ENCODE data around the gene CDKN2AIP.

Gene CDKN2AIP

GRCh38 chr4:183444214-183445096, at the start of gene CDKN2AIP:
TSS of gene CDKN2AIP (plus strand) at chr4:183444636. CDS start at chr4:183444798, 162 bp downstream.
- no peak for TF ChIP-seq CTCF (IDR thresholded peaks at IDR 0.05; ENCODE audit: low read depth, low read length)
- peak within 1 kb of the TSS; percentile 89 for H3K4me3 ChIP-seq (ENCODE audit: low read depth, low read length)

GRCh38 chr4:183395395-183395794, 49.0 kb upstream of the CDKN2AIP start:
- TF ChIP-seq CTCF (IDR thresholded peaks at IDR 0.05; ENCODE audit: low read depth, low read length): no peak
- H3K4me3 ChIP-seq (ENCODE audit: low read depth, low read length): no peak overlapping the region

- H3K4me3 ChIP-seq (ENCODE audit: low read depth, low read length): no peak overlapping the region
Observed at GRCh38 chr4:183396227-183396637, 48.2 kb upstream of the CDKN2AIP start.

GRCh38 chr4:183397741-183398297, 46.6 kb upstream of the CDKN2AIP start:
- H3K4me3 ChIP-seq (ENCODE audit: low read depth, low read length): peak overlapping the region; percentile 54
- no peak for TF ChIP-seq CTCF (IDR thresholded peaks at IDR 0.05; ENCODE audit: low read depth, low read length)

More at GRCh38 chr4:183396227-183396637, 48.2 kb upstream of the CDKN2AIP start:
- TF ChIP-seq CTCF (IDR thresholded peaks at IDR 0.05; ENCODE audit: low read depth, low read length): no peak

- TF ChIP-seq CTCF (IDR thresholded peaks at IDR 0.05; ENCODE audit: low read depth, low read length): peak; percentile 56
- peak overlapping the region; percentile 54 for H3K4me3 ChIP-seq (ENCODE audit: low read depth, low read length)
Observed at GRCh38 chr4:183398298-183399125, 45.9 kb upstream of the CDKN2AIP start.

GRCh38 chr4:183399126-183399522, 45.3 kb upstream of the CDKN2AIP start:
- H3K4me3 ChIP-seq (ENCODE audit: low read depth, low read length): peak overlapping the region; percentile 54
- TF ChIP-seq CTCF (IDR thresholded peaks at IDR 0.05; ENCODE audit: low read depth, low read length): no peak
